OCI-M1 (cell line): ENCODE results near the gene MATN3.
"Not testable (repeated sequence)": the region's sequence is repeated elsewhere in the genome, so short reads cannot be mapped to it uniquely, and the experiment has no call there.

ENCODE experiments used
- DNase-seq: peaks from one replicate; lab custom pipeline; 2025; lab: John Stamatoyannopoulos, UW

The MATN3 gene

GRCh38 chr2:20012282-20013125 is at the start of gene MATN3:
Gene MATN3, minus strand, starts transcription at chr2:20012668. Its CDS starts 37 bp downstream, at chr2:20012631.
- DNase-seq, result no peak

GRCh38 chr2:20061940-20062339 is 49.5 kb upstream of the MATN3 start:
- no peak for DNase-seq

- no peak for DNase-seq
These were observed 49.0 kb upstream of the MATN3 start for GRCh38 chr2:20061476-20061875.

- DNase-seq, result no peak
These were observed 47.6 kb upstream of the MATN3 start for GRCh38 chr2:20060106-20060505.

GRCh38 chr2:20057268-20057667 is 44.8 kb upstream of the MATN3 start:
- no peak for DNase-seq

GRCh38 chr2:20054931-20055330 is 42.5 kb upstream of the MATN3 start:
- no peak for DNase-seq

GRCh38 chr2:20054119-20054518 is 41.7 kb upstream of the MATN3 start:
- DNase-seq, result no peak

GRCh38 chr2:20052861-20053281 is 40.4 kb upstream of the MATN3 start:
- DNase-seq, result peak; percentile 88

- peak; percentile 52 for DNase-seq
These were observed 39.9 kb upstream of the MATN3 start for GRCh38 chr2:20052229-20052851.

- peak; percentile 99 for DNase-seq
These were observed 39.2 kb upstream of the MATN3 start, which contains the start of gene LAPTM4A for GRCh38 chr2:20051532-20052228. Gene LAPTM4A, minus strand, starts transcription at chr2:20051628. Its CDS starts 108 bp downstream, at chr2:20051520.

- DNase-seq, result peak; percentile 75
These were observed 38.4 kb upstream of the MATN3 start for GRCh38 chr2:20050646-20051531.

GRCh38 chr2:20050104-20050645 is 37.7 kb upstream of the MATN3 start:
- DNase-seq, result peak; percentile 95

GRCh38 chr2:20049637-20050036 is 37.2 kb upstream of the MATN3 start:
- peak; percentile 73 for DNase-seq

GRCh38 chr2:20048488-20049448 is 36.3 kb upstream of the MATN3 start:
- peak; percentile 27 for DNase-seq

GRCh38 chr2:20045712-20046292 is 33.3 kb upstream of the MATN3 start:
- not testable (repeated sequence) for DNase-seq

GRCh38 chr2:20044778-20045177 is 32.3 kb upstream of the MATN3 start:
- DNase-seq, result no peak

GRCh38 chr2:20042531-20042930 is 30.1 kb upstream of the MATN3 start:
- no peak for DNase-seq

- DNase-seq, result no peak
These were observed 28.2 kb upstream of the MATN3 start for GRCh38 chr2:20040489-20041172.

GRCh38 chr2:20037660-20038059 is 25.2 kb upstream of the MATN3 start:
- no peak for DNase-seq
